GM21717 (cell line): ENCODE data around the gene RPP25L.
A peak's percentile ranks its signal among the peaks of the same experiment; 100 is the strongest.

Experiments used
- ATAC-seq: cut with Tn5 transposase; IDR thresholded peaks from one replicate; pipeline ENCODE4 v1.9.1; 2021; ENCODE audit warnings: mild to moderate bottlenecking, moderate library complexity; ENCODE audit not compliant: unreplicated experiment

RPP25L gene

DNA sequence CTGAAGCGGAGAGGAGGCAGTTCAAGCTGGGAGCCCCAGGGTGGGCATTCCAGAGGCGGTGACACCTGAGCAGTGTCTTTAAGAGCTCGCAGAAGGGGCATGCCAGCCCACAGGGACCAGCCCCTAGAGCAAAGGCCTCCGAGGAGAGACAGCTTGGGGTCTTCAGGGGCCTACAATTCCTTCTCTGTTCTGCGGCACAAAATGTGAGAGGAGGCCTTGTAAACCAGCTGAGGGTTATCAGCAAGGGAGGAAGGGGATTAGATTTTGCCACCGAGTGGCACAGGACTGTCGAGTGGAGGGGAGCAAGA, 26.2 kb upstream of the RPP25L start:
- ATAC-seq: no peak

DNA sequence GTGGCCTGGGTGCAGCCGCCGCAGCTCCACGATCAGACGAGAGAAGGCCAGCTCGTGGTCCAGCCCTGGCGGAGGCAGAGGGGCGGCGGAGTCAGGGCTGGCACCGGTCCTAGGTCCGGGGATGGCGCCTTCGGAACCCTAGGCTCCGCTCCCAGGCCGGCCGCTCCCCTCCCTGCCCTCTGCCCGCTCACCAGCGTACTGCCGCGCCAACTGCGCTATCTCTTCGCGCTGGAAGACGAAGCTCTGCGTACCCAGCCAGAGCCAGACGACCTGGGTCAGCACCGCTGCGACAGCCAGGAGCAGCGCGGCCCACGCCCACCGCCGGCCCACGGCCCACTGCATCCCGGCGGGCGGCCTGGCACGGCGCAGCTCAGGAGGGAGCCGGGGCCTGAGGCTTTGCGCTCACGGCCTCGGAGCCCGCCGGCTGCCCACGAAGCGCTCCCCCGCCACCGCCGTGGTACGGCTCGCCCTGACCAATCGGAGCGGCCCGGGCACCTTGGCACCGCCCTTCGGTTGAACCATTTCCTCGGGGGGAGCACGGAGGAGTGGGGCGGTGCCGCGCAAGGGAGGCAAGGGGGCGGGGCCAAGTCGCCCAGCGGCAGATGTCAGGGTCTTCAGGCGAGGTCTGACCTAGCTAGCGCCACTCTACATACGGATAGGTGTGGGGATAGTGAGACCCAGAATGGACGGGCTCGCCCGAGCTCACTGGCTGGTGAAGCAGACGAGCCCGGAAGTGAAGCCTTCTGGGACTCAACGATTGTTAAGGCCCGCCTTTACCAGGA, 25.6 kb upstream of the RPP25L start, which contains the start of gene SIGMAR1:
SIGMAR1 (minus strand) TSS at position 432 of the 782 bp plus-strand sequence; CDS start at position 342, 90 bp downstream.
- peak; percentile 72 for ATAC-seq

DNA sequence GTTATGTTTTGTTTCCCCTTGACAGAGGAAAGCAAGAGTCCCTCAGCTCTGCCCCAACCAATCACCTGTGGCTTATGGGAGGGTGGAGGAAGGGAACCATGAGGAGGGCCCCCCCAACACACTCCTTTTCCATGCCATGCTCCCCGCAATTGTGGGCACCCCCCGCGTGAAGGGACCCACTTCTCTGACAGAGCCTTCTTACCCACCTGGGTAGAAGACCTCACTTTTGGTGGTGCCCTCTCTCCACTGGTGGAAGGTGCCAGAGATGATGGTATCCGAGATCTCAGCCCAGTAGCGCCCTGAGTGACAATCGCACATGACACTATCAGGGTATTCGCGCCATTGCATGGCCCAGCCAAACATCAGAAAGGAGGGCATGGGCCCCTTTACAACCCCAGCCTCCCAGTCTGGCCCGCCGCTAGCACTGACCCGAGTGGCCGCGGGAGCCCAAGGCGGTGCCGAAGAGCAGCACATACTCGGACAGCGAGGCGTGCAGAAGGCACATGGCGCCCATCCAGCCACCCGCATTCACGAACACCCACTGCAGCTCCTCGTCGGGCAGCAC, 25.0 kb upstream of the RPP25L start:
- ATAC-seq: no peak

DNA sequence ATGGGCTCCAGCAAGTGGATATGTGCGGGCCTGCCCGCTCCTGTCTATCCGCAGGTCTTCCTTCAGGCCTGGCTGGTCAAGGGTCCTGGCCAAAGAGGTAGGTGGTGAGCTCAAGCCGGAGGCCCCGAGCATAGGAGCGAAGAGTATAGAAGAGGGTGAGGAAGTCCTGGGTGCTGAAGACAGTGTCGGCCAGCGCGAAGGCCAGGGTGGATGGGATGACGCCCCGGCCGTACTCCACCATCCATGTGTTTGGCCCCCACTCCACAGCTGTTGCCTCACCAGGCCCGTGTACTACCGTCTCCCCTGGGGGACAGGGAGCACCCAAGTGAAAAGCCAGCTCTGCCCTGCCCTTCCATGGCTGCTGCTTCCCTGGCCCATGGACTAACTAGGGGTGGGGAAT, 23.7 kb upstream of the RPP25L start:
- ATAC-seq: no peak

DNA sequence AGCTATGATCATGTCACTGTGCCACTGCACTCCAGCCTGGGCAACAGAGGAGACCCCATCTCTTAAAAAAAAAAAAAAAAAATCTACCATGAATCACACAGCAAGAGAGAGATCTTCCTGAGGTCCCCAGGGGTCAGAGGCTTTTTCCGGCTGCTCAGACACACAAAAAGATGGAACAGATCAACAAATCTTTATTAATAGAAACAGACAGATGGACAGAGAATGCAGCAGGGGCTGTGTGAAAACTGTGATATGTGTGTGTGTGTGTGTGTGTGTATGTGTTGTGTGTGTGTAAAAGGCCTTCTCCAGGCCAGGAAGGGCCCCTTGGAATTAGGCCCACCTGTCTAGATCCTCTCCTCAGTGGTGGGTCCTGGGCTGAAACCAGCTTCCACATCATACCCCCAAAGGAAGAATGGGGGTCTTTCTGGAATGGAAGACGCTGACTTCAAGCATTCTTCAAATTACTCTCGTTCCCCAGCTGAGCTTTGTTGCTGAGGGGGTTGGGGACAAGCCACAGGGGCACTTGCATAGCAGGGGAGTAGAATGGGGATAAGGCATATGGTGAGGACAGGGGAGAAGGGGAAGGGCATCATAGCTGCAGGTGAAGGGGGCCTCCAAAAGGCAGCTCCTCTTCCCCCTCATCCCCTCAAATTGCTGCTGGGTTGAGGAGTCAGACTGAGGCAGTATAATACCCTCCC, 22.8 kb upstream of the RPP25L start:
- no peak for ATAC-seq

DNA sequence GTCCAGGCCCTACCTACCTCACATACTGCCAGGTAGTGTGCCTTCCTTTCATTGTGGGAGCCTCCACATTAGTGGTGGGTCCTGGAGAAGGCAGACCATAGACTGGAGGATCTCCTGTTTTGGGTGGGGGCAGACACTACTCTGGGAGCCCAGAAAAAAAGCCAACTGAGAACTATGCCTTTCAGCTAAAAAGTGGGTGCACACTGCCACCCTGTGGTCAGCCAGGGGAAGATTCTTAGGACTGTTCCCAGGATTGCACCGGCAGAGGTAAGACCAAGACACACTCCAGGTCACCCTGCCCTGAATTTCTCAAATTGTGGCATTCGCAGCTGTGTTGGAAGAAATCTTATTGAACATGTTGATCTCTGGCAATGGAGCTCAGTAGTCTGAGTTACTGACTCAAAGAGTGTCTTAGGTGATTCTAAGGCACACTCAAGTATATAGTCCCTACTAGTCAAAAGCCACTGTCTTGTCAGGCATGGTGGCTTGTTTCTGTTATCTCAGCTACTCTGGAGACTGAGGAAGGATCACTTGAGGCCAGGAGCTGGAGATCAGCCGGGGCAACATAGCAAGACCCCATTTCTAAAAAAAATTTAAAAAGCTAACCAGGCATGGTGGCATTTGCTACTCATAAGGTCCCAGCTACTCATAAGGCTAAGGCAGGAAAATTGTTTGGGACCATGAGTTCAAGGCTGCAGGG, 22.1 kb upstream of the RPP25L start:
- peak; percentile 36 for ATAC-seq

DNA sequence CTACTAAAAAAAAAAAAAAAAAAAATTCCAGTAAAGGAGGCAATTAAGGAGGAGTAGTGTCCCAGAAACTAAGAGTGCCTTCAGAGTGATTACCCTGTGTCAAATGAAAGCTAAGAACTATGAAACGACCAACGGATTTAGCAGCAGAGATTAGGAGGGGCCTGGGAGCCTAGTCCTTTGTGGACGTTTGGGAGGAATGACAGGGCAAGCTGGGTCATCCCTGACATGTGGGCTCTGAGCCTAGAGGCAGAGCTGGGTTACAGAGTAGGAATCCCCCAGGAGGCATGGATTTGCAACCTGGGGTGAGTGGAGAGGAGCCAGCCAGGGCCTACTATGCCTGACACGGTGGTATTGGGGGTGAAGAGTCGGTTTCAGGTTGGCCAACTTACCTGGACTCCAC, 21.3 kb upstream of the RPP25L start:
- ATAC-seq: no peak

DNA sequence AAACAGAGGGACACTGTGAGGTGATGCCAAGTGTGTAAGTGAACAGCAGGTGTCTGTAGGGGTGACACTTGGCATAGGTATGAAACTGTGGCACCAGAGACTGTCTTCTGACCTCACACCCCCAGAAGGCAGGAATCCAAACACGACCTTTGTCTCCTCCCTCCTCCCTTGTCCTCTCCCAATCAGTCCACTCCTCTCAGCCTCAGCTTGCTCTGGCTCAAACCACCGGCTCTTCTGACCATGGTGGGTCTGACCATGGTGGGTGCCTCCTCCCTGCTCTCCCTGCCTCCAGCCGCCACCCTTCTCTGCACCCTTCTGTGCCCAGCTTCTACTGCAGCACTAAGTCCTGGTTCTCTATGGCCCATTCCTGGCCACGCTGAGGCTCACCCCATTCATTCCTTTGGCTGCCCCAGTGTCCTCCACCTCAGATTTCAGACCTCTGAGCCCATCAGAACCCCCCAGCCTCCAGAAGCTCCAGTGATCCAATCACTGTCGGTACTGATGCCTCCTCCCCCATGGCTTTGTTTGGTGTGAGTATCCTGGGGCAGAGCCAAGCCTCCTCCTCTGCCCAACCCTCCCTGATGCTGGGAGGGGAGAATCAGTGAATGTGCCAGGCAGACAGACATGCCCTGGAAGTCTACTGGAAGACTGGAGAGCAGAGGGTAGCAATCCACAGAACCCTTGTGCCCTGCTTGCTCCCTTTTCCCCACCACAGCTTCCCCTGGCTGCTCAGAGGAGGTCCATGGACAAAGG, 18.7 kb upstream of the RPP25L start:
- ATAC-seq: no peak

DNA sequence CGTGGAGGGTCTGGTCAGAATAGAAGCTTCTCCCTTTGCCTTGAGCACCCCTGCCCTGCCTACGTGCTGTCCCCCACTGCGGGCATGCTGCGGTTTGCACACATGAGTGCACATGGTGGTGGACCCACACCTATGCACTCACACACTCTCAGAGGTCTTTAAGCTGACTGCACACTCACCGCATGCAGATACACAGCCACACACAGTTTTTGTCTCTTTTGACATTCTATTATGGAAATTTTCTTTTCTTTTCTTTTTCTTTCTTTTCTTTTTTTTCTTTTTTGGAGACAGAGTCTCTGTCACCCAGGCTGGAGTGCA, 17.6 kb upstream of the RPP25L start:
- no peak for ATAC-seq

DNA sequence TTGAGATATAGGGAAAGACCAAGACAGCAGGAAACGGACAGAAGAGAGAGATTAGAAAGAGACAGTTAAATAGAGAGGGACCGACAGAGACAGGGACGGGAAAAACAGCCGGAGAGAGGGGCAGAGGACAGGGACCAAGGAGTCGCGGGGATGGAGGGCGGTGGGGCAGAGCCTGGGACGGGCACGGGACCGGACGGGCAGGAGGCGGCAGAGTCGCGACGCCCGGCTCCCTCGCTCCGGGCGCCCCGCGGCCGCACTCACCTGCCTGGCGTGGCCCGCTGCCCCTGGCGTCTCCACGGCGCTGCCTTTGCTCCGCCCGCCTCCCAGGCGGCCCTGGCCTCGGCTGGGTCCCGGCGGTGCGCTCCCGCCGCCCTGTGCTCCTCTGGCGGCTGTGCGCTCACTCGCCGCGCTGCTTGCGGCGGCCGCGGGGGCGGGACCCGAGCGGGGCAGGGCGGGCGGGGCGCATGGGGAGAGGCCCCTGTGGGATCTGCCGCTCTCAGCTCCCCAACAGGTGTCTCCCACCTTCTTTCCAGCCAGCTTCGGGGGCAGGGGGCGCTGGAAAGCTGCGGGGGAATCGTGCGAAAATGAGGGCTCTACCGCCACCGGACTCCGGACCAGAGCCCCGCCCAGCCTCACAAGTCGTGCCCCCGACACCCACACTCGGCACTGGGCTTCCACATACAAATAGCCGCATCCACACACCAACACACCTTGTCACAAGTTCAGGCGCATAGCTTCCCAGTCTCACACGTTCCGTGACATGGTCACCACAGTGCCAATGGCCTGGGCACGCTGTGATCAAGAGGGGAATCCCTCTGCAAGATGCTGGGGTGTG, 17.0 kb upstream of the RPP25L start, which contains the start of gene ARID3C:
ARID3C (minus strand) TSS at position 411 of the 835 bp plus-strand sequence. CDS start 1,052 bp downstream, outside the sequence.
- ATAC-seq: no peak

DNA sequence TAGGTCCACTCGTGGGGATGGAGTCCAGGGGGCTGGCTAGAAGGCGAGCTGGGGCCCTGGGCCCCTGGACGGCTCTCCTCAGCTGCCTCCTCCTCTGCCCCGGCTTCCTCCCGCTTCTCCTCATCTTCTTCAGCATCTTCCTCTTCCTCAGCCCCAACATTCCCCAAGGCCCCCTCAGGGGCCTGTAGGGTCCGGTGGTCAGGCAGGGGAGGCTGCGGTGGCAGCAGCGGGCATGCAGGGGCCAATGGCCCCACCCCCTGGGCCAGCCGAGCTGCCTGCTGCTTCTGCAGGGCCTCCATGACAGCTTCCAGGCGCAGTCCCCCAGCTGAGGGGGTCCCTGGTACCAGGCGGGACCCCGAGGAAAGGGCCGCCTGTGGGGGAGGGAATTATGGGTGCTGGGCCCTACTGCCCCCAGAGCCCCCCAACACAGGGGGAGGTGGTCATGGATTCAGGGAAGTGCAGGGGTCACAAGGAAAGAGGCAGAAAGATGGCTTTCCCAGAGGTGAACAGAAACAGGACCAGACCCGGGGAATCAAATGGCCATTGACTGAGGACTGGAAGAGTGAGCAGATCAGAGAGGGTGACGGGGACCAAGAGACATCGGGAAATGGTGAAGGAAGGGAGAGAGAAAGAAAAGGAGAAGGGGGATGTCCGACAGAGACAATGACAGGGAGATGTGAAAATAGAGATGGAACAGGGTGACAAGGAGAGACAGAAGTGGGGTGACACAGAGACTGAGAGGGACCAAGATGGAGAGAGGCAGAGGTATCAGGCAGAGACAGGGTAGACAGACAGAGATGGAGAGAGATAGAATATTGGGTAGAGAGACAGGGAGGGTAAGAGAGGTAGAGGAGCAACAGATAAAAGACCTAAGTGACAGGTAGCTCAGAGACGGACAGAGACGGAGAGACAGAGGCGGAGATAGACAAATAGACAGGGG, 16.1 kb upstream of the RPP25L start:
- ATAC-seq: no peak

DNA sequence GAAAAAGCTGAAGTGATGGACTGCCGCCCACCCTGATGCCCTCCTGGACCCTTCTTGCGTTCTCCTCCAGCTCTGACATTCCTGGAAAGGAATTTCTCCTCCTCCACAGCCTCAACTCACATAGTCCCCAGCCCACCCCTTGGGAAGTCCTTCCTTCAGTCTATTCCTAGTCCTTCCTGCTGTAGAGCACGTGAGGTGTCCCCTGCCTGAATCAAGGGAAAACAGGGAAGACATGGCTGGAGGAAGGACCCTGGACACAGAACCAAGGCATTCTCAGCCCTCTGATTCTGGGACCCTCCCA, 13.2 kb upstream of the RPP25L start:
- no peak for ATAC-seq

DNA sequence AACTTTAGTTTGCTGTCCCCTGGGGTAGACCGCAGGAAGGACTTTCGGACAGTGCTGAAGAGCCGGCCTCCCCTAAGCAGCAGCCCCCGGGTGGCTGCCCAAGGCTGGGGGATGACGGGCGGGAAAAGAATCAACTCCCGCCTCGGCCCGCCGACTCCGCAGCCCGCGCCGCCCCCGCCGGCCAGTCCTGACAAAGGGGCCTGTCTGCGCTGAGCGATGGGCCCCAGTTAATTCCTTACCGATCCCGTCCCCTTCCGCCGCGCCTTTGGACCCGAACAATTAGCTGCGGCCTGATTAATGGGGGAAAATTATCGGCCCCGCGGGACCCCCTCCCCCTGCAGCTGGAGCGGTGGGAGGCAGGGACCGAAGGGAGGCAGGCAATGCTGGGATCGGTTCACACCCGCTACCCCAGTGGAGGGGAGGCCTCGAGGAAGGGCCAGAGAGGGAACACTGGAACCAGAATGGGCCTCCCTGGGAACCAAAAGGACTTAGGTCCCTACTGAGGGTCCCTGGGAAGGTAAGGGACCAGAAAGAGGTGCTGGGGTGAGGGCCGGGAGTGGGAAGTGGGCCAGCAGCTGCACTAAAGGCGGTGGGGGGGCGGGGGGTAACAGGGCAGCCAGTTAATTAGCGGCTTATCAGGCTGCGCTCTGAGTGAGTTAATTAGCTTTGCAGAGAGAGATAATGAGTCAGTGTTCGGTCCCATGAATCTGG, 12.7 kb upstream of the RPP25L start:
- no peak for ATAC-seq

DNA sequence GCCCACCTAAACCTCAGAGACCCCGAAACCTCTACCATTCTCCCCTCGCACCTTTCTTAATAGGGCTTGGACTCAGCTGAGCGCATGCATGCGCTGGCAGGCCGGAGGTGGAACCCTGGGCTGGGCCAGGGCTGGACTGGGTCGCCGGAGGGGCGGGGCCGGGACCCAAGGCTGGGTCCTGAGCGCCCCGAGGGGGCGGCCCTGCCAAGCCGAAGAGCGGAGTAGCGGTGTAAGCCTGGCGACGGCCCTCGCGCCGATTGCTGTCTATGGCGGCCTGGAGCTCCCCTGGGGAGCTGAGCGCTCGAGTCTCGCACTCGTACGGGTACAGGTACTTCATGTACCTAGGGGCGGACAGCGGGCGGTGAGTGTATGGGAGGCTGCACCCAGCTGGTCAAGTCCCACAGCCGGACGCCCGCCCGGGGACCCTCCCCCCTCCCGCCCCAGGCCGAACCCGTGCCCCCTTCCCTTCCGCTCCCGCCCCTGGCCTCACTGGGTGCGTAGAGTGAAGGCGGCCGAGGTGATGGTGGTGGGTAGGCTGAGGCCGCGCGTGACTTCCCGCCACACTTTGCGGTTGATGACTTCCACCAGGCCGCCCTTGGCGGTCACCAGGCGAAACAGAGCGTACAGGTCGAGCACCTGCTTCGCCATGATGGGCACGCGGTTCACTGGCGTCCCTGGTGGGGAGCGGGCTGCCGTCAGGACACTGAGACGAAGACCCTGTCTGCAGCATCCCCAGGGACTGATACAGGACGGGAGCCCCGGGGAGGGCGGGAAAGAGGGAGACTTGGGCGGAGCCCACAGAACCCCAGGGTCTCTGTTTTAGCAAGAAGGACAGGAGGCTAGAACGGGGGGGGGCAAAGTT, 11.7 kb upstream of the RPP25L start:
- no peak for ATAC-seq

DNA sequence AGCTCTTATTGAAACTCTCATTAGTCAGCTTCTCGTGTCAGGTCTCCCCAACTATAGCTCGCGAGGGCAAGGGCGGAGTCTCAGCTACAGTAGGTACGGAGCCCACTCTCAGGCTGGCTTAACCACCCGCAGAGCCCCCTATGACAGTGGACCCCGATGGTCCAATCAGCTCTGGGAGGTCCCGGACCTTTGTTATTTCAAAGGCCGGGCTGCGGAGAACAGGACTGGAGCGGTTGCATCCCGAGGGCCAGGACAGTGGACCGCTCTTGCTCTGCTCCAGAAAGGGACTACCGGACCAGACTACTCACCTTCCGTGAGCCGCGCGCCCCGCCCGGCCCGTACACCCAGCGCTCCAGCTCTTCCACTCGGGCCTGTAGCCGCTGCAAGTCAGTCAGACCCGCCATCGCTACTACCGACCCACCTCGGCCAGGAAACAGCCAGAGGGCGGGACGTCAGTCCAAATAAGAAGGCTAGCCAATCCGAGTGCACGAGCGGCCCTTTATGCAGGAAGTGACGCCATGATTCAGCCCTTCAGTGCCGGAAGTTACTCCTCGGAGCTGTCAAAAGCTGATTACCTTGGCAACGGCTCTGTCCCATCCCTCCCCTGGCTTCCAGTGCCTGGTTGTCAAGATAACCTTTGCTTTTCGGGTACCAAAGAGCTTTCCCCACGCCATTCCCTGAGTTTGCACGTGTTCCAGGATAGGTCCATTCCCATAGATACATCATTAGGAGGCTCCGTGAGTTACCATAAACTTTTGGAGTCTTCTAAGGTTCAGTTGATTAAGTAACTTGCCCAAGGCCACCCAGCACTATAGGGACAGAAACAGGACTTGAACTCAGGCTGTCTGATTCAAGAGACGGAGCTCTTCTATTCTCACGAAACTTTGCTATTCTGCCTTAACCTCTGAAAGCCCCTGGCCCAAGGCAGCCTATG, 8.4 kb upstream of the RPP25L start, which contains the start of gene DCTN3:
DCTN3 (minus strand) TSS at position 435 of the 934 bp plus-strand sequence; CDS start at position 404, 31 bp downstream.
- ATAC-seq: peak; percentile 96

DNA sequence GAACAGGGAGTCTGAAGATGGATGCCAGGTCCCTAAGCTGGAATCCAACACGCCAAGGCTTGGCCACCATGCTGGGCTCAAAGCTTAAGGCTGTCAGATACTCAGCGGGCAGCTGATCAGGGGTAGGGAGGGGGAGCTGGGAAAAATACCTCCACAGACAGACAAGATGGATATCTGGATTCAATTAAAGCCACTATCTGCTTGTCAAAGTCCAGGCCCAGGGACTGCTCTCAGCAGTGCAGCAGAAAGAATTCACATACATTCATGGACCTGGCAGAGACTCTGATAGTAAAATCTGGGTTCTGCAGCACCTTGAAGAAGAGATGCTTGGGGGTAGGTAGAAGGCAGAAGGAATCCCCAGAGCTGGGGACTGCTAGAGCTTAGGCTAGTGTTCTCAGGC, 3.2 kb upstream of the RPP25L start:
- ATAC-seq: no peak
